Measurements from ENCODE around the gene BPIFB3.

DNA sequence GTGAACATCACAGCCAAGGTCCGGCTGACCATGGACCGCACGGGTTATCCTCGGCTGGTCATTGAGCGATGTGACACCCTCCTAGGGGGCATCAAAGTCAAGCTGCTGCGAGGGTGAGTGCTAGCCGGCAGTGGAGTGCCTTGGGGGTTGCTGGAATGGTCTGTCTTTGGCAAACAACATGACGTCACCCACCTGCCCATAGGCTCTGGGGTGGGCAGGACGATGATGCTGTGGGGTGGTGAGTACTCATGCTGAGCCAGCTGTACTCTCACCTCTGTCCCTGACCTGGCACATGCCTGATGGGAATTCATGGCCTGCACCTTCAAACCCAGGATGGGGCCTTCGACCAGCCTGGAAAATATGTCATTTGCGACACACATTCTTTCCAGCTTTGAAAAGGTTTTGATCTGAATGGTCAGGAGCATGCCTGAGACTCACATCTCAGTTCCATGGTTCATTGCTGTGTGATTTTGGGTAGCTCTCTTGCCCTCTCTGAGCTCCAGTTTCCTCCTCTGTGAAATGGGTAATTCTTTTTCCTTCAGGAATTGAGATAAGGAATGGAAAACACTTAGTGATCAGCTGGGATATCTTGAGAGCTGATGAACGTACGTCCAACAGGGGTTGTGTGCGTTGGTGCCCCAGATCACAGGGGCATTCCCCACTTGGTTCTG, 32.5 kb downstream of the BPIFB3 start:
- TF ChIP-seq, protein P1, sequence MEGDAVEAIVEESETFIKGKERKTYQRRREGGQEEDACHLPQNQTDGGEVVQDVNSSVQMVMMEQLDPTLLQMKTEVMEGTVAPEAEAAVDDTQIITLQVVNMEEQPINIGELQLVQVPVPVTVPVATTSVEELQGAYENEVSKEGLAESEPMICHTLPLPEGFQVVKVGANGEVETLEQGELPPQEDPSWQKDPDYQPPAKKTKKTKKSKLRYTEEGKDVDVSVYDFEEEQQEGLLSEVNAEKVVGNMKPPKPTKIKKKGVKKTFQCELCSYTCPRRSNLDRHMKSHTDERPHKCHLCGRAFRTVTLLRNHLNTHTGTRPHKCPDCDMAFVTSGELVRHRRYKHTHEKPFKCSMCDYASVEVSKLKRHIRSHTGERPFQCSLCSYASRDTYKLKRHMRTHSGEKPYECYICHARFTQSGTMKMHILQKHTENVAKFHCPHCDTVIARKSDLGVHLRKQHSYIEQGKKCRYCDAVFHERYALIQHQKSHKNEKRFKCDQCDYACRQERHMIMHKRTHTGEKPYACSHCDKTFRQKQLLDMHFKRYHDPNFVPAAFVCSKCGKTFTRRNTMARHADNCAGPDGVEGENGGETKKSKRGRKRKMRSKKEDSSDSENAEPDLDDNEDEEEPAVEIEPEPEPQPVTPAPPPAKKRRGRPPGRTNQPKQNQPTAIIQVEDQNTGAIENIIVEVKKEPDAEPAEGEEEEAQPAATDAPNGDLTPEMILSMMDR (IDR thresholded peaks at IDR 0.05), result no peak
- TF ChIP-seq POLR2A (IDR thresholded peaks at IDR 0.05), result no peak
